Fibroblast of lung (primary cell): ENCODE results near the gene BLTP1. TPM values are rescaled to one million over a fixed set of nuclear protein-coding genes. Genes with fewer than 3 reads are reported as not detected.
A peak's percentile ranks its signal among the peaks of the same experiment; 100 is the strongest.

Experiments used
- DNase-seq, 2 donors: peaks; one replicate each; pipeline versions ENCODE4 v3.0.0 to v3.0.0-alpha.2; 2010; ENCODE audit warnings: low read depth in 2 of 2
- H2AFZ ChIP-seq: 2 replicates; pipeline ENCODE4 v1.5.1; 2012; ENCODE audit warnings: low read length, control low read depth, inconsistent platforms
- H3K27ac ChIP-seq: 2 replicates; pipeline ENCODE4 v1.5.1; 2011; ENCODE audit warnings: low read length, control low read depth; ENCODE audit not compliant: insufficient read depth
- H3K27me3 ChIP-seq: 2 replicates; pipeline ENCODE4 v1.5.1; 2011; ENCODE audit warnings: mild to moderate bottlenecking, low read length; ENCODE audit not compliant: control insufficient read depth, insufficient read depth
- H3K36me3 ChIP-seq: 2 replicates; pipeline ENCODE4 v1.5.1; 2011; ENCODE audit warnings: low read length; ENCODE audit not compliant: control insufficient read depth, insufficient read depth
- H3K4me1 ChIP-seq: 2 replicates; pipeline ENCODE4 v1.5.1; 2011; ENCODE audit warnings: low read length; ENCODE audit not compliant: control insufficient read depth, insufficient read depth; ENCODE audit errors: extremely low read depth
- H3K4me2 ChIP-seq: 2 replicates; pipeline ENCODE4 v1.5.1; 2011; ENCODE audit warnings: low read length, control low read depth; ENCODE audit not compliant: insufficient read depth; ENCODE audit errors: extremely low read depth
- H3K4me3 ChIP-seq, 4 experiments: fragments of 200-600 bp in 1 of 4; sonication (generic) in 1 of 4; replicated peaks in 1 of 4; 2 replicates each; pipeline ENCODE4 v1.5.1; 2011 to 2016; ENCODE audit warnings: low read length in 4 of 4, low read depth in 3 of 4, mild to moderate bottlenecking in 3 of 4, control low read depth in 2 of 4, inconsistent platforms in 1 of 4, mixed read lengths in 1 of 4; ENCODE audit not compliant: insufficient read depth in 1 of 4; ENCODE audit errors: control extremely low read depth in 1 of 4
- H3K79me2 ChIP-seq: 2 replicates; pipeline ENCODE4 v1.5.1; 2012; ENCODE audit warnings: mild to moderate bottlenecking, low read length, inconsistent platforms; ENCODE audit not compliant: control insufficient read depth, insufficient read depth
- H3K9ac ChIP-seq: 2 replicates; pipeline ENCODE4 v1.5.1; 2011; ENCODE audit warnings: mild to moderate bottlenecking, low read length, control low read depth; ENCODE audit not compliant: insufficient read depth
- H3K9me3 ChIP-seq: 2 replicates; pipeline ENCODE4 v1.5.1; 2012; ENCODE audit warnings: low read depth, low read length; ENCODE audit not compliant: control insufficient read depth, insufficient read depth
- H4K20me1 ChIP-seq: 2 replicates; pipeline ENCODE4 v1.5.1; 2011; ENCODE audit warnings: low read length; ENCODE audit not compliant: control insufficient read depth, insufficient read depth; ENCODE audit errors: extremely low read depth
- EZH2 ChIP-seq: IDR thresholded peaks from 2 replicates; pipeline ENCODE4 v1.5.1; 2012; ENCODE audit warnings: low read length, control low read depth, mild to moderate bottlenecking; ENCODE audit errors: missing control alignments
- polyA plus RNA-seq, 2 donors: library from polyadenylated mRNA; depleted of rRNA in 1 of 2; stranded (reverse) in 1 of 2; unstranded in 1 of 2; fragments of >200 nt; gene quantifications; 2 replicates each; pipeline ENCODE4 v1.2.1, GENCODE V29; 2011 to 2012; ENCODE audit warnings: missing spikeins in 1 of 2
- total RNA-seq: library from RNA; depleted of rRNA; stranded (reverse); fragments of >200 nt; gene quantifications from 2 replicates; pipeline ENCODE4 v1.2.1, GENCODE V29; 2014
- TF ChIP-seq, protein P1 (sequence below), 2 donors: IDR thresholded peaks in 1 of 2; conservative IDR thresholded peaks in 1 of 2; 1 replicate in 1 of 2; 2 replicates in 1 of 2; pipeline ENCODE4 v1.5.1; 2011 to 2012; ENCODE audit warnings: low read length in 2 of 2, control low read depth in 1 of 2, inconsistent platforms in 1 of 2, low read depth in 1 of 2, mild to moderate bottlenecking in 1 of 2

The BLTP1 gene
- total and polyA plus RNA-seq, 2 donors (not counting 1 experiment from before 2014, with no cell fraction given): 52.5 to 130 TPM

DNA sequence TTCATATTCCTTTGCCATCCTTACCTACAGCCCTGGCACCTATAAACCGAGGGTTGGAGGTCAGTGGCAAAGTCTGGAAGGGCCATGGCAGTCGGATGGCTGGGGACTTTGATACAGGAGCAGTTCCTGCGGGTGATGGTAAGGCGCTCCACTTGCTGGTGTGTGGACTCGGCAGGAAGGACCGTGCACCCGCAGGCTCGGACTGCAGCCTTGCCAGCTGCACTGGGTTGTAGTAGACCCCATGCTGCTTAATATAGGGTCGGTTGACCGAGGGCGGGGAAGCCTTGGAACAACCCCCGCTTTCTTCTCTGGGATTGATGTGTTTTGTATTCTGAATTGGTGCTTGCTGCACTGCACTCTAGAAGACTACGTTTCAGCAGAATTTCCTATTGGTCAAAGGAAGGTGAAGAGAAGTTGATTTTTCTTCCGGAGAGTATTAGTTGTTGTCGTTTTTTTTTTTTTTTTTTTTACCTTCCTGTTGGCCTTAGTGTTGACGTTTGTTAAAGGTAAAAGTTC, 638 bp downstream of the BLTP1 start:
- TF ChIP-seq EZH2: no peak
- TF ChIP-seq, protein P1, sequence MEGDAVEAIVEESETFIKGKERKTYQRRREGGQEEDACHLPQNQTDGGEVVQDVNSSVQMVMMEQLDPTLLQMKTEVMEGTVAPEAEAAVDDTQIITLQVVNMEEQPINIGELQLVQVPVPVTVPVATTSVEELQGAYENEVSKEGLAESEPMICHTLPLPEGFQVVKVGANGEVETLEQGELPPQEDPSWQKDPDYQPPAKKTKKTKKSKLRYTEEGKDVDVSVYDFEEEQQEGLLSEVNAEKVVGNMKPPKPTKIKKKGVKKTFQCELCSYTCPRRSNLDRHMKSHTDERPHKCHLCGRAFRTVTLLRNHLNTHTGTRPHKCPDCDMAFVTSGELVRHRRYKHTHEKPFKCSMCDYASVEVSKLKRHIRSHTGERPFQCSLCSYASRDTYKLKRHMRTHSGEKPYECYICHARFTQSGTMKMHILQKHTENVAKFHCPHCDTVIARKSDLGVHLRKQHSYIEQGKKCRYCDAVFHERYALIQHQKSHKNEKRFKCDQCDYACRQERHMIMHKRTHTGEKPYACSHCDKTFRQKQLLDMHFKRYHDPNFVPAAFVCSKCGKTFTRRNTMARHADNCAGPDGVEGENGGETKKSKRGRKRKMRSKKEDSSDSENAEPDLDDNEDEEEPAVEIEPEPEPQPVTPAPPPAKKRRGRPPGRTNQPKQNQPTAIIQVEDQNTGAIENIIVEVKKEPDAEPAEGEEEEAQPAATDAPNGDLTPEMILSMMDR (conservative IDR thresholded peaks at IDR 0.05 in 1 of 2, IDR thresholded peaks at IDR 0.05 in 1 of 2; ENCODE audit: low read depth in 1 of 2, low read length in 2 of 2): no peak
- peak overlapping the region; percentile 59 for H2AFZ ChIP-seq
- H3K36me3 ChIP-seq: no peaks in the 10 kb centered on the region
- DNase-seq: peak; percentile 33 to 36
- H4K20me1 ChIP-seq: no peaks in the 10 kb centered on the region
- no peaks in the 10 kb centered on the region for H3K4me1 ChIP-seq
- no peaks in the 10 kb centered on the region for H3K27me3 ChIP-seq
- H3K4me3 ChIP-seq: peak overlapping the region; percentile 65 to 93 (median 76)
- peak overlapping the region; percentile 77 for H3K27ac ChIP-seq
- peak overlapping the region; percentile 82 for H3K9ac ChIP-seq
- peaks cover 12% of the 10 kb centered on the region for H3K79me2 ChIP-seq
- H3K4me2 ChIP-seq: peak overlapping the region; percentile 92
- H3K9me3 ChIP-seq: no peaks in the 10 kb centered on the region

DNA sequence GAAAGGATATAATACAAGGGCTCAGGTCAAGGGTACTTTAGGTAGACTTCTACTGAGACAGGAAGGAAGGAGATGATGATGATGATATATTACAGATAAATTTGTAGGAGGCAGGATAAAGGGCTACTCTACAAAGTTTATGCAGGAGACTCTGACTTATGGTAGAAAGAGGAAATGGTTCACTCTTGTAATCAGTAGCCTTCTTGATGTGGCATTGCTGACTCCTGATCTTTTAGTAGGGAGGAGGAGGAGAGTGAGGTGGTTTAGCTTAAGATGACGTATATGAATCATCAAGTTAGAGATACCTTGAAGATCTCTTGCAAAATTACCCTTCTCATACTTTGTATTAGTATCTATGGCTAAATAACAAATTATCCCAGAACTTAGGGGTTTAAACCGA, 4.7 kb downstream of the BLTP1 start:
- Histone ChIP-seq H3K36me3 (no peaks in the 10 kb centered on the region), H3K4me3 (no peak overlapping the region), H3K9ac (no peak overlapping the region), H2AFZ (no peak overlapping the region), H3K27ac (no peak overlapping the region), H4K20me1 (no peaks in the 10 kb centered on the region), H3K4me1 (no peaks in the 10 kb centered on the region), H3K79me2 (peaks cover 12% of the 10 kb centered on the region), H3K4me2 (no peak overlapping the region), H3K9me3 (no peaks in the 10 kb centered on the region), H3K27me3 (no peaks in the 10 kb centered on the region)
- TF ChIP-seq EZH2: no peak
- TF ChIP-seq, protein P1 (conservative IDR thresholded peaks at IDR 0.05 in 1 of 2, IDR thresholded peaks at IDR 0.05 in 1 of 2; ENCODE audit: low read depth in 1 of 2, low read length in 2 of 2): no peak
- DNase-seq: no peak

DNA sequence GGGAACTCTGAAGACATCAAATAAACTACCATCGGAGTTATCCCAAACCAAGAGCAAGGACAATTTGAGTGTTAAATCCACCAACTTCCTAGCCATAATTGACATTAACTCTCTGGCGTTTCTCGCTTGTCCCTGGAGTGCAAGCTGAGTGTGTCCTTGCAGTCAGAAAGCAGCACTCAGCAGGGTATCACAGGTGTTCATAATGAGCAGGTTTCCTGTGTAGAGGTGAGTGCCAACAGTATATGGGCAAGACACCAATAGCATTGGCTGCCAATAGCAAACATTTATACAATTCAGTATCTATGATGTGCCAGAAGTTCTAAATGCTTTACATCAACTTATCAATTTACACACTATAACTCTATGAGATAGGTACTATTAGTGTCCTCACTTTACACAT, 11.2 kb downstream of the BLTP1 start:
- no peaks in the 10 kb centered on the region for H3K27me3 ChIP-seq
- H3K9me3 ChIP-seq: no peaks in the 10 kb centered on the region
- no peaks in the 10 kb centered on the region for H3K36me3 ChIP-seq
- H3K4me3 ChIP-seq: no peak overlapping the region
- no peaks in the 10 kb centered on the region for H3K4me1 ChIP-seq
- H3K9ac ChIP-seq: no peak overlapping the region
- H3K79me2 ChIP-seq: peaks cover 8% of the 10 kb centered on the region
- no peak overlapping the region for H3K27ac ChIP-seq
- no peak for DNase-seq
- H4K20me1 ChIP-seq: no peaks in the 10 kb centered on the region
- no peak overlapping the region for H3K4me2 ChIP-seq
- no peak overlapping the region for H2AFZ ChIP-seq
- TF ChIP-seq EZH2: no peak
- TF ChIP-seq, protein P1 (conservative IDR thresholded peaks at IDR 0.05 in 1 of 2, IDR thresholded peaks at IDR 0.05 in 1 of 2; ENCODE audit: low read depth in 1 of 2, low read length in 2 of 2): no peak
